Fibroblast of lung (primary cell): ENCODE results near the gene NHSL2. TPM values are rescaled to one million over a fixed set of nuclear protein-coding genes. Genes with fewer than 3 reads are reported as not detected.
A peak's percentile ranks its signal among the peaks of the same experiment; 100 is the strongest.

Experiments used
- DNase-seq, 2 donors: peaks; one replicate each; pipeline versions ENCODE4 v3.0.0 to v3.0.0-alpha.2; 2010; ENCODE audit warnings: low read depth in 2 of 2
- H2AFZ ChIP-seq: 2 replicates; pipeline ENCODE4 v1.5.1; 2012; ENCODE audit warnings: low read length, control low read depth, inconsistent platforms
- H3K27ac ChIP-seq: 2 replicates; pipeline ENCODE4 v1.5.1; 2011; ENCODE audit warnings: low read length, control low read depth; ENCODE audit not compliant: insufficient read depth
- H3K27me3 ChIP-seq: 2 replicates; pipeline ENCODE4 v1.5.1; 2011; ENCODE audit warnings: mild to moderate bottlenecking, low read length; ENCODE audit not compliant: control insufficient read depth, insufficient read depth
- H3K36me3 ChIP-seq: 2 replicates; pipeline ENCODE4 v1.5.1; 2011; ENCODE audit warnings: low read length; ENCODE audit not compliant: control insufficient read depth, insufficient read depth
- H3K4me1 ChIP-seq: 2 replicates; pipeline ENCODE4 v1.5.1; 2011; ENCODE audit warnings: low read length; ENCODE audit not compliant: control insufficient read depth, insufficient read depth; ENCODE audit errors: extremely low read depth
- H3K4me2 ChIP-seq: 2 replicates; pipeline ENCODE4 v1.5.1; 2011; ENCODE audit warnings: low read length, control low read depth; ENCODE audit not compliant: insufficient read depth; ENCODE audit errors: extremely low read depth
- H3K4me3 ChIP-seq, 4 experiments: fragments of 200-600 bp in 1 of 4; sonication (generic) in 1 of 4; replicated peaks in 1 of 4; 2 replicates each; pipeline ENCODE4 v1.5.1; 2011 to 2016; ENCODE audit warnings: low read length in 4 of 4, low read depth in 3 of 4, mild to moderate bottlenecking in 3 of 4, control low read depth in 2 of 4, inconsistent platforms in 1 of 4, mixed read lengths in 1 of 4; ENCODE audit not compliant: insufficient read depth in 1 of 4; ENCODE audit errors: control extremely low read depth in 1 of 4
- H3K79me2 ChIP-seq: 2 replicates; pipeline ENCODE4 v1.5.1; 2012; ENCODE audit warnings: mild to moderate bottlenecking, low read length, inconsistent platforms; ENCODE audit not compliant: control insufficient read depth, insufficient read depth
- H3K9ac ChIP-seq: 2 replicates; pipeline ENCODE4 v1.5.1; 2011; ENCODE audit warnings: mild to moderate bottlenecking, low read length, control low read depth; ENCODE audit not compliant: insufficient read depth
- H3K9me3 ChIP-seq: 2 replicates; pipeline ENCODE4 v1.5.1; 2012; ENCODE audit warnings: low read depth, low read length; ENCODE audit not compliant: control insufficient read depth, insufficient read depth
- H4K20me1 ChIP-seq: 2 replicates; pipeline ENCODE4 v1.5.1; 2011; ENCODE audit warnings: low read length; ENCODE audit not compliant: control insufficient read depth, insufficient read depth; ENCODE audit errors: extremely low read depth
- CTCF ChIP-seq, 2 donors: IDR thresholded peaks in 1 of 2; conservative IDR thresholded peaks in 1 of 2; 1 replicate in 1 of 2; 2 replicates in 1 of 2; pipeline ENCODE4 v1.5.1; 2011 to 2012; ENCODE audit warnings: low read length in 2 of 2, control low read depth in 1 of 2, inconsistent platforms in 1 of 2, low read depth in 1 of 2, mild to moderate bottlenecking in 1 of 2
- EZH2 ChIP-seq: IDR thresholded peaks from 2 replicates; pipeline ENCODE4 v1.5.1; 2012; ENCODE audit warnings: low read length, control low read depth, mild to moderate bottlenecking; ENCODE audit errors: missing control alignments
- polyA plus RNA-seq, 2 donors: library from polyadenylated mRNA; depleted of rRNA in 1 of 2; stranded (reverse) in 1 of 2; unstranded in 1 of 2; fragments of >200 nt; gene quantifications; 2 replicates each; pipeline ENCODE4 v1.2.1, GENCODE V29; 2011 to 2012; ENCODE audit warnings: missing spikeins in 1 of 2
- total RNA-seq: library from RNA; depleted of rRNA; stranded (reverse); fragments of >200 nt; gene quantifications from 2 replicates; pipeline ENCODE4 v1.2.1, GENCODE V29; 2014

NHSL2 gene
- total and polyA plus RNA-seq, 2 donors (not counting 1 experiment from before 2014, with no cell fraction given), result 4.3 to 9.7 TPM

- Histone ChIP-seq H3K27me3 (no peaks in the 10 kb centered on the region), H4K20me1 (peaks cover 2% of the 10 kb centered on the region), H3K4me2 (no peak overlapping the region), H2AFZ (no peak overlapping the region), H3K36me3 (no peaks in the 10 kb centered on the region), H3K9me3 (no peaks in the 10 kb centered on the region), H3K27ac (no peak overlapping the region), H3K4me3 (no peak overlapping the region), H3K4me1 (peaks cover 3% of the 10 kb centered on the region), H3K79me2 (no peaks in the 10 kb centered on the region), H3K9ac (no peak overlapping the region)
- no peak for DNase-seq
- TF ChIP-seq EZH2 (no peak), CTCF (conservative IDR thresholded peaks at IDR 0.05 in 1 of 2, IDR thresholded peaks at IDR 0.05 in 1 of 2; ENCODE audit: low read depth in 1 of 2, low read length in 2 of 2) (no peak)
Observed at GRCh38 chrX:72001471-72001870, 90.8 kb downstream of the NHSL2 start.

- no peaks in the 10 kb centered on the region for H3K9me3 ChIP-seq
- H3K79me2 ChIP-seq, result no peaks in the 10 kb centered on the region
- H4K20me1 ChIP-seq, result peaks cover 2% of the 10 kb centered on the region
- H3K36me3 ChIP-seq, result no peaks in the 10 kb centered on the region
- no peak overlapping the region for H3K4me3 ChIP-seq
- H3K27ac ChIP-seq, result no peak overlapping the region
- no peak overlapping the region for H2AFZ ChIP-seq
- no peaks in the 10 kb centered on the region for H3K27me3 ChIP-seq
- no peak for DNase-seq
- H3K4me2 ChIP-seq, result no peak overlapping the region
- no peak overlapping the region for H3K9ac ChIP-seq
- peaks cover 3% of the 10 kb centered on the region for H3K4me1 ChIP-seq
- TF ChIP-seq EZH2 (no peak), CTCF (conservative IDR thresholded peaks at IDR 0.05 in 1 of 2, IDR thresholded peaks at IDR 0.05 in 1 of 2; ENCODE audit: low read depth in 1 of 2, low read length in 2 of 2) (no peak)
Observed at GRCh38 chrX:72001906-72002305, 91.3 kb downstream of the NHSL2 start.

GRCh38 chrX:72002875-72003274 is 92.2 kb downstream of the NHSL2 start:
- peaks cover 3% of the 10 kb centered on the region for H3K4me1 ChIP-seq
- no peak overlapping the region for H3K4me3 ChIP-seq
- no peak overlapping the region for H3K9ac ChIP-seq
- no peaks in the 10 kb centered on the region for H3K36me3 ChIP-seq
- H3K4me2 ChIP-seq, result no peak overlapping the region
- H3K9me3 ChIP-seq, result no peaks in the 10 kb centered on the region
- no peaks in the 10 kb centered on the region for H3K79me2 ChIP-seq
- H2AFZ ChIP-seq, result no peak overlapping the region
- peak in 1 of 2 donors; percentile 76 for DNase-seq
- no peak overlapping the region for H3K27ac ChIP-seq
- TF ChIP-seq CTCF (conservative IDR thresholded peaks at IDR 0.05 in 1 of 2, IDR thresholded peaks at IDR 0.05 in 1 of 2; ENCODE audit: low read depth in 1 of 2, low read length in 2 of 2) (no peak), EZH2 (no peak)
- no peaks in the 10 kb centered on the region for H3K27me3 ChIP-seq
- no peaks in the 10 kb centered on the region for H4K20me1 ChIP-seq
